ENCODE results near the gene ZNF212. TPM values are rescaled to one million over a fixed set of nuclear protein-coding genes. Genes with fewer than 3 reads are reported as not detected.
A peak's percentile ranks its signal among the peaks of the same experiment; 100 is the strongest.

Gene ZNF212
- total and polyA plus RNA-seq, 2 donors (not counting 1 experiment from before 2014, with no cell fraction given), result 4.2 to 4.8 TPM

- H3K4me1 ChIP-seq (ENCODE audit: control insufficient read depth, extremely low read depth, insufficient read depth, low read length), result no peaks in the 10 kb centered on the region
- H3K27me3 ChIP-seq (ENCODE audit: control insufficient read depth, insufficient read depth, low read length), result no peaks in the 10 kb centered on the region
- no peak overlapping the region for H3K27ac ChIP-seq (ENCODE audit: insufficient read depth, low read length)
- no peaks in the 10 kb centered on the region for H3K79me2 ChIP-seq (ENCODE audit: control insufficient read depth, insufficient read depth, low read length)
- H4K20me1 ChIP-seq (ENCODE audit: control insufficient read depth, extremely low read depth, insufficient read depth, low read length), result no peaks in the 10 kb centered on the region
- no peak overlapping the region for H2AFZ ChIP-seq (ENCODE audit: low read length)
- no peak overlapping the region for H3K4me2 ChIP-seq (ENCODE audit: extremely low read depth, insufficient read depth, low read length)
- no peaks in the 10 kb centered on the region for H3K9me3 ChIP-seq (ENCODE audit: control insufficient read depth, insufficient read depth, low read depth, low read length)
- no peak overlapping the region for H3K4me3 ChIP-seq (replicated peaks in 1 of 4; ENCODE audit: control extremely low read depth in 1 of 4, insufficient read depth in 1 of 4, low read depth in 3 of 4, low read length in 4 of 4)
- TF ChIP-seq CTCF (conservative IDR thresholded peaks at IDR 0.05 in 1 of 2, IDR thresholded peaks at IDR 0.05 in 1 of 2; ENCODE audit: low read depth in 1 of 2, low read length in 2 of 2), result no peak
- no peak for TF ChIP-seq EZH2 (IDR thresholded peaks at IDR 0.05; ENCODE audit: low read length, missing control alignments)
- DNase-seq (ENCODE audit: low read depth in 2 of 2), result no peak
- H3K9ac ChIP-seq (ENCODE audit: insufficient read depth, low read length), result no peak overlapping the region
- peaks cover 25% of the 10 kb centered on the region for H3K36me3 ChIP-seq (ENCODE audit: control insufficient read depth, insufficient read depth, low read length)
Observed at GRCh38 chr7:149216402-149216801, 23.0 kb upstream of the ZNF212 start.

- no peaks in the 10 kb centered on the region for H3K27me3 ChIP-seq (ENCODE audit: control insufficient read depth, insufficient read depth, low read length)
- H3K9ac ChIP-seq (ENCODE audit: insufficient read depth, low read length), result no peak overlapping the region
- H3K9me3 ChIP-seq (ENCODE audit: control insufficient read depth, insufficient read depth, low read depth, low read length), result no peaks in the 10 kb centered on the region
- peaks cover 22% of the 10 kb centered on the region for H3K36me3 ChIP-seq (ENCODE audit: control insufficient read depth, insufficient read depth, low read length)
- TF ChIP-seq EZH2 (IDR thresholded peaks at IDR 0.05; ENCODE audit: low read length, missing control alignments) (no peak), CTCF (conservative IDR thresholded peaks at IDR 0.05 in 1 of 2, IDR thresholded peaks at IDR 0.05 in 1 of 2; ENCODE audit: low read depth in 1 of 2, low read length in 2 of 2) (no peak)
- H3K4me3 ChIP-seq (replicated peaks in 1 of 4; ENCODE audit: control extremely low read depth in 1 of 4, insufficient read depth in 1 of 4, low read depth in 3 of 4, low read length in 4 of 4), result no peak overlapping the region
- H3K4me1 ChIP-seq (ENCODE audit: control insufficient read depth, extremely low read depth, insufficient read depth, low read length), result no peaks in the 10 kb centered on the region
- DNase-seq (ENCODE audit: low read depth in 2 of 2), result no peak
- no peaks in the 10 kb centered on the region for H4K20me1 ChIP-seq (ENCODE audit: control insufficient read depth, extremely low read depth, insufficient read depth, low read length)
- no peaks in the 10 kb centered on the region for H3K79me2 ChIP-seq (ENCODE audit: control insufficient read depth, insufficient read depth, low read length)
- H3K4me2 ChIP-seq (ENCODE audit: extremely low read depth, insufficient read depth, low read length), result no peak overlapping the region
- H3K27ac ChIP-seq (ENCODE audit: insufficient read depth, low read length), result no peak overlapping the region
- H2AFZ ChIP-seq (ENCODE audit: low read length), result no peak overlapping the region
Observed at GRCh38 chr7:149217570-149217969, 21.9 kb upstream of the ZNF212 start.

GRCh38 chr7:149218469-149219420, 20.7 kb upstream of the ZNF212 start:
- Histone ChIP-seq H2AFZ (ENCODE audit: low read length) (no peak overlapping the region), H3K27ac (ENCODE audit: insufficient read depth, low read length) (no peak overlapping the region), H3K36me3 (ENCODE audit: control insufficient read depth, insufficient read depth, low read length) (peaks cover 17% of the 10 kb centered on the region), H3K79me2 (ENCODE audit: control insufficient read depth, insufficient read depth, low read length) (no peaks in the 10 kb centered on the region), H4K20me1 (ENCODE audit: control insufficient read depth, extremely low read depth, insufficient read depth, low read length) (no peaks in the 10 kb centered on the region), H3K4me2 (ENCODE audit: extremely low read depth, insufficient read depth, low read length) (no peak overlapping the region), H3K9ac (ENCODE audit: insufficient read depth, low read length) (no peak overlapping the region), H3K9me3 (ENCODE audit: control insufficient read depth, insufficient read depth, low read depth, low read length) (no peaks in the 10 kb centered on the region), H3K4me1 (ENCODE audit: control insufficient read depth, extremely low read depth, insufficient read depth, low read length) (no peaks in the 10 kb centered on the region), H3K27me3 (ENCODE audit: control insufficient read depth, insufficient read depth, low read length) (no peaks in the 10 kb centered on the region), H3K4me3 (replicated peaks in 1 of 4; ENCODE audit: control extremely low read depth in 1 of 4, insufficient read depth in 1 of 4, low read depth in 3 of 4, low read length in 4 of 4) (no peak overlapping the region)
- TF ChIP-seq EZH2 (IDR thresholded peaks at IDR 0.05; ENCODE audit: low read length, missing control alignments) (no peak), CTCF (conservative IDR thresholded peaks at IDR 0.05 in 1 of 2, IDR thresholded peaks at IDR 0.05 in 1 of 2; ENCODE audit: low read depth in 1 of 2, low read length in 2 of 2) (no peak)
- peak in 1 of 2 donors; percentile 66 for DNase-seq (ENCODE audit: low read depth in 2 of 2)

Measured in fibroblast of lung (primary cell).